Stimulated activated CD4-positive, alpha-beta T cell treated with anti-CD3 and anti-CD28 coated beads, Interleukin-4, amount 100 ng/mL, for 24 hours (primary cell): ENCODE measurements around the gene DAAM1.
A peak's percentile ranks its signal among the peaks of the same experiment; 100 is the strongest.

Experiments used
- DNase-seq: peaks from one replicate; pipeline ENCODE4 v3.0.0-alpha.2; 2020

DAAM1 gene

DNA sequence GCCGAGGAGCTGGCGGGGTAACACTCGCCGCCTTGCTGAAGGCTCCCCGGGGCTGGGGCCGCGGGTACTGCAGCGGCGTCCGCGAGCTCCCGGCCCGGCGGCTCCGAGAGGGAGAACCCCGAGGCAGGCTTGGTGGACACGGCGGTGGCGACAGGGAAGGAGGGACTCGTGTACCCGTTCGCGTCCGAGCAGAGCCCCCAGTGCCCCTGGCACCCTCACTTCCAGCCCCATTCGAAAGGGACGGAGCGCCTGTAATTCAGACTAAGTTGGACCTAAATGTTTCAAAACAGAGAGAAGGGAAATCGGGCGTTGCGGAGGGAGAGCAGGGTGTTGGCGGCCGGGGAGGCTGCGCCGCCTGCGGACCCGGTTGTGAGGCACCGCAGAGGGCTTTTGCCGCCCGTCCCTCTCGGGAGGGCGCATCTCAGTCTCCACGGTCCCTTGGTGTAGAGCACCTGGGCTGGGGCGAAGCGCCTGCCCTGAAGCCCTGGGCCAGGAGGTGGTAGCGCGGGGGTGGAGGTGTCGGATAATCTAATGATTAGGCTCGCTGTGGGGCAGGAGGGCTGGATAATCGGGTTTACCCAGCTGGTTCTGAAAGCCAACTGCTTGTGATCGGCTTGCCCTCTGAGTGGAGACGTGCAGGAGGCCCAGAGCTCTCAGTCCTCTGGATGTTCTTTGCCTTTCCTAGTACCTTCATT lies 771 bp downstream of the DAAM1 start:
- peak; percentile 22 for DNase-seq

DNA sequence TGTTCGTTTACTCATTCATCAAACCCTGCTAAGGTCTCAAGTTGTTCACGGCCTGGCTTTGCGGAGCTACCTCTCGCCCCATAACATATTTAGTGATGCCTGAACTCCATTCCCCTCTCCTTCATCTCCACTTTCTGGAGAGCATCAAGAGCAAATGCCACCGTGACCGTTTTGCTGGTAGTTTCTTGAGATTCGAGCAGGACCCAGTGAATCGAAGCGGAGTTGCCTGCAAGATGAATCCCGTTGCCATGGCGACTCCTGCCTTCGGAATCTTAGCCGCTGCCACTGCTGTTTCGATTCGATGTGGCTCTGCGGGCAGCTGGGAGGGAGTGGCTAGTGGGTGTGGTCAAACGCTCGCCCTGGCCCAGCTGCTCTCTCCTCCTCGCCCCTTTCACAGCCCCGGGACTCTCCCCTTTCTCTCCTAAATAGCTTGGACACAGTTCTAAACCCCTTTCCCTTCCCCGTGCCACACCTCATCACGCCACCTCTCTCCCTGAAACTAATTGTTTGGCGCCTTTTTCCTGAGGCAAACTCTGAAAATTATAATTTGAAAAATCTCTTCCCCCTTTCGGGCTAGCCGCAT lies 1.4 kb downstream of the DAAM1 start:
- DNase-seq: peak; percentile 73

DNA sequence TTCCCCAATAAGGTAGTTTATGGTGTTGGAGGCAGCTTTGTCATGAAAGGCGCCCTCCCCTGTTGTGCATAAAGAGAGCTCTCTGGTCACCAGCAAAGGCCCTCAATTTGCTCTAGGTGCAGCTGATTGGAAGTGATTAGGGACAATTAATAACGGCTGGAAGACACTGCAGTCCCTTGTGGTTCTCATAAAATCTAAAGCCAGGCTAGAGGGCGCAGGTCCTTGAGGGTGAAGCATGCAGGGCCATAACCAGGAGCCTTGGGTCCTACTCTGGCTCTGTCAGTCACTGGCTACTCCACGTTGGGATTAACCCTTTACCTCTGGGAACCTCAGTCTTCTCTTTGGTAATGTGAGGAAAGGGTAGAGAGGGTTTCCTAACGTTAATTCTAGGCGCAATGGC lies 1.9 kb downstream of the DAAM1 start:
- DNase-seq: no peak

DNA sequence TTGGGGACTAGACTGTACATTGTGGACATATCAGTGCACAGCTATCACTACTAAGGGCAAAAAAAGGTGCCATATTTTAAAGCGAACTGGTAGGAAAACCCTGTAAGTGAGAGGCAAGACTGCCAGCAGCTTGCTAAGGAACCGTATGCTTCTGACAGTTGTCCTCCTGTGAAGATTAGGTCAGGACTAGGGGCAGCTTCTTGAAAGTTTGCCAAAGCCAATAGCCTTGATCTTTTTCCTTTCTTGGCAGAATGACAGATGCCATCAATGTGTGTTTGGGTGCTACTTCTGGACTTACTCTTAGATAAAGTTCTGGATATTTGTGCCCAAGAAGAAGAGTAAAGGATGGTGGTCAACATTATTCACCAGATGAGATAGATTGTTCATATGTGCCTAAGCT lies 7.4 kb downstream of the DAAM1 start:
- no peak for DNase-seq

- no peak for DNase-seq
Observed at GRCh38 chr14:59197695-59198262, 9.3 kb downstream of the DAAM1 start.

DNA sequence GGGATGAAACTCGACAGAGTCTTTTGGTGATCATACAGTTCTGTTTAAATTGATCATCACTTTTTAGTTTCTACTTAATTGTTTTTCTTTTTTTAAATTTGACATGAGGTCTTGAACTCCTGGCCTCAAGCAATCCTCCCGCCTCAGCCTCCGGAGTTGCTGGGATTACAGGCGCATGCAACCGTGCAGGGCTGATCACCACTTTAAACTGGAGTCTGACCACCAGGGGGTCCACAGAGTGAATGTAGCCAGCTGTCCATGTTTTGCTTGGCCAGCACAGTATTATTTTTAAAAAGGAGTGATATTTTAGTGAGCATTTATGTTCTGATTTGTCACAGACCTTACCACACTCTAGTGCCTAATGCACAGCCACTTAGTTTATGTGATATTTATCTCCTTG lies 10.7 kb downstream of the DAAM1 start:
- no peak for DNase-seq

DNA sequence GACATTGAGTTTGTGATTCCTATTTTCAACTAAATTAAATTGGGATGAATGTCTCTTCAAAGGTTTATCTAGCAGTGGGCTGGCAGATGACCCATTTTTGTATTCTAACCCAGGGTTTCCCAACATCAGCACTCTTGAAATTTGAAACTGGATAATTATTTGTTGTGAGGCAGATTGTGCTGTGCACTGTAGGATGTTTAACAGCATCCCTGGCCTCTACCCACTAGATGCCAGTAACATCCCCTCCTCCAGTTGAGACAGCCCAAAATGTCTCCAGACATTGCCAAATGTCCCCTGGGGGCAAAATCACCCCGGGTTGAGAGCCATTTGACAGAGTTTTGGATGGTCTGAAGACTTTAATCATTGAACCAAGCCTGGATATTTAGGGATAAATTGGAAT lies 11.1 kb downstream of the DAAM1 start:
- DNase-seq: no peak

GRCh38 chr14:59200195-59200594 lies 11.7 kb downstream of the DAAM1 start:
- DNase-seq: no peak

DNA sequence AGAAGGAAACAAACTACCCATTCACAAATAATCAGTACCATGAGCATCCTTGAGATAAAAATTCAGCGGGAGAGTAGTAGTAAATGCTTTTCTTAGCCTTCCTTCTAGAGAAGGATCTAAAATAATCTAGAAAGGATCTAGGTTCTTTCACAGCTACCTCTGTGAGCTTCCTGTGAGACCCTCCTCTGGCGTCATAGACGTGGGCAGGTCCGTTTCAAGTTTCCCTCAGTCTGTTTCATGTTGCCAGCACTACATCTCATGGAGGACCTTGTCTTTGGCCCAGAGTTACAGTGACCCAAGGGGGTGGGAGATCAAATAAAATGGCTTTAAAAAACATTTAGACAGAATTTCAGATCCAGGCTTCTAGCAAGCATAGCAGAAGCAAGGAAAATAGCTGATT lies 13.6 kb downstream of the DAAM1 start:
- no peak for DNase-seq

DNA sequence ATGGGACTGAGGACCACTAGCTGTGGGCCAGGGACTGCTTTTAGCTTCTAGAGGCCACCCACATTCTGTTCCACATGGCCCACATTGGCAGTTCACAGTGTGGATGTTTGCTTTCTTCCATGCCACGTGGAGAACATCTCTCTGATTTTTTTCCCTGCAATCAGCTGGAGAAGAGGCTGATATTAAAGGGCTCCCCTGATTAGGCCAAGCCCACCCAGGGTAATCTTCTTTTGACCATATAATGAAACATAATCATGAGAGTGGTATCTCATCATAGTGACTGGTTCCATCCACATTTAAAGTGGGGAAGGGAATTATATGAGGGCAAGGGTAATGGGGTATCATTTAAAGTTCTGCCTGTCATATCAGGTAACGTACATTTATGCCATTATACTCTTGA lies 15.8 kb downstream of the DAAM1 start:
- no peak for DNase-seq

GRCh38 chr14:59206892-59207291 lies 18.4 kb downstream of the DAAM1 start:
- no peak for DNase-seq

GRCh38 chr14:59207506-59207933 lies 19.1 kb downstream of the DAAM1 start:
- DNase-seq: no peak

DNA sequence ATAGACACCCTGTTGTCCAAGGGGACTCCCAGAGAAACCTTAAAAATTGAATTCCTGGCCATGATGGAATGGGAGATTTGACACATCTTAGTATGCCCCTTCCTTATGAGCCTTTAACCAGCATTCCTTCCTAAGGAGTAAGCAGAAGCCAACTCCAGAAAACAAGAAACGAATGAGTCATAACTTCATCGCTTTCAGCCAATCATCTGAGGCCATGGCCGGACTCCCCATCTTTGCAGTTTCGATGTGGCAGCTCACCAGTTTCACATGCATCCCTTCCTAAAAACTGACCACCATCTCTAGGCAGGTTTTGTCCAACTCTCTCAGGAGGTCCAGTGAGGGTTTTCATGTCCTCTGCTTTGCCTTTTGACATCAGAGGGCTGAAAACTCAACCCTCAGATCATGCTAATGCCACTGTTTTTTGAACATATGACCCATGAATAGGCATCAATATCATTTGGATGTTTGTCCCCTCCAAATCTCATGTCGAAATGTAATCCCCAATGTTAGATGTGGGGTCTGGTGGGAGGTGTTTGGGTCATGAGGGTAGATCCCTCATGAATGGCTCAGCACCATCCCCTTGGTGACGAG lies 19.9 kb downstream of the DAAM1 start:
- DNase-seq: no peak

GRCh38 chr14:59208954-59209353 lies 20.5 kb downstream of the DAAM1 start:
- DNase-seq: no peak

- no peak for DNase-seq
Observed at GRCh38 chr14:59210621-59211020, 22.2 kb downstream of the DAAM1 start.

DNA sequence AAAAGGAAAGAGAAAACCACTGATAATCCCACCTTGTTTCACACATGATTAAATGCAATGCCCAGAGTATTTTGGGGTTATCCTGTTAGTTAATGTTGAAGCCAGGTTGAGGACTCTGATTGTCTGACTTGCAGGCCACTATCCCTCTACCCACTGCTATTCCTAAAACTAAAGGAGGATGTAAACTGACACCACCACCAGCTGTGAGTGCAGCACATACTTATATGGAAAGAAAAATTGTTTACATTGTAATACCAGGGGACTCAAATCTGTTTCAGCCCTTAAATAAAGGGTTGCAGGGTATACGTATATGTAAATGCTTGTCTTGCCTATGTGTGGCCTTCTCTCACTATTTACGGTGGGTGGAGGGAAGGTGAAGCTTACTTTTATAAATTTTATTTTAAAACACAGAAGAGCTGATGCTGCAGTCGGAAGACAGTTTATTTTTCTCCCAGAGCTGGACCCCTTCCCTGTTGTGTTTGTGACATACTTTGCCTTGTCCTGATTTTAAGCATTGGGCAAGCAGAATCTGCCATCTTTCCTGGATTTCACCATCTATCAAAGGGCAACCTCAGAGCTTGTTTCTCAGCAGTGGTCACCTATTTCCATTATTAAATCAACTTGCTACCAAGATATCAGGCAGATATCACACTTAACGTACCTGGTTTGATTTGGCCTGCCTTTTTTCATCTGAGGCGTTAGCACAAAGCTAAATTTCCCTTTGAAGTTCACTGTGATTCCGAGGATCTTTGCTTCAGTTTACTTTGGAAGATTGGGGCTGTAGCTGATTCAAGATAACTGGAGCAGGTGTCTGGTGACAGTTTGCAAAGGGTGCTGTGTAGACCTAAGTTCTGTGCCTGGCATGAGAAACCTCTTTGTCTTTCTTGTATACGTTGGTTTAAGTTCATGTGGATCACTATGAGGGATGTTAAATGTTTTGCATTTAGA lies 25.2 kb downstream of the DAAM1 start:
- no peak for DNase-seq

DNA sequence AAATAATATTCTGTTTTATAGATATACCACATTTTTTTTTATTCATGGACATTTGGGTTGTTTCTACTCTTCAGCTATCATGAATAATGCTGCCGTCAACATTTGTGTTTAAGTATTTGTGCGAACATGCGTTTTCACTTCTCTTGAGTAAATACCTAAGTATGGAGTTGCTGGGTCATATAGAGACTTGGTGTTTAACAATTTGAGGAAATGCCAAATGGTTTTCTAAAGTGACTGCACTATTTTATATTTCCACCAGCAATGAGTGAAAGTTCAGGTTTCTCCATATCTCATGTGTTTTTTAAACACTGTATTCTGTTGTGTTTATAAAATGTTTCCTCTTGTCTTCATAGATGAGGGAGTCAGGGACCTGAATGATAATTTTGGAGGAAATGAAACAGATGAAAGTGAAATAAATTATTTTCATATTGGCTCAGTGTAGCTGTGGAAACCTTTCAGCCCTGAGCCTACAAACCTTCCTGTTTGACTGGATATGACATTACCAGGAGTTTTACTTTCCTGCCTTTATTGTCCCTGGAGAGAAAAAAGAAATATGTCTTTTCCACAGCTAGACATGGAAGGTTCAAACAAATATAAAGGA lies 26.3 kb downstream of the DAAM1 start:
- DNase-seq: no peak

GRCh38 chr14:59215322-59215721 lies 26.9 kb downstream of the DAAM1 start:
- DNase-seq: no peak

DNA sequence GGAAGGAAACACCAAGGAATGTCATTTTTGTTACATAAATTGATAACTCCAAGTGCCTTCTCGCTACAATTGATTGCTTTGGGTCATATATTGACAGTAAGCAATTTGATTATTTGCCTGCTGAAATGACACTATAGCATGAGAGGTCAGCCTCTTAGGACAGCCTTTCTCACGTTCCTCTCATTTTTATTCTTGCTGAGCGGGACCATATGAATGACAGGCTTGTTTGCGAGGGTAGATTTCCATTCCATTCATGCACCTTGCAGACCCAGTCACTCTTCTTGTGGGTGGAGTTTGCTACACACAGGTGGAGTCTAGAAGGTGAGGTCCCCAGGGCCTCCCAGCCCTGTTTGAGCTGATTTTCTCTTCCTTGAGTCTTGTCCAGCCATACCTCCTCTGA lies 27.3 kb downstream of the DAAM1 start:
- no peak for DNase-seq

- DNase-seq: no peak
Observed at GRCh38 chr14:59217011-59217410, 28.5 kb downstream of the DAAM1 start.

DNA sequence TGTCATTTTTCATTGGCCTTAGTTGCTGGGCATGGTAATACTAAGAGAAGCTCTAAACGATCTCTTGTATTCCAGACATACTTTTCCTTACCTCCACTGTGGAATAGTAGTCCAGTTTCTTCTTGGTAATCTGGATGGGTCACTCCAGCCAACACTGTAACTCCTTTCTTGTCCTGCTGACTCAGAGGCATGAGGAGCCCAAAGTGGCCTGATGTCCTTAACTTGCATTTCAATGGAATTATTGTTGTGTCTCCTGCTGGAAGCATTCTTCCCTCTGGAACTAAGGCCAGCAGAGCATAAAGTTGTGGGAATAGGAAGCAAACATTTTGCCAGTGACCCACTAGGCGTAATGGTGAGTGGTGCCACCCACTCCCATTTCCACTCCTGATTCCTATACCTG lies 33.1 kb downstream of the DAAM1 start:
- no peak for DNase-seq

- no peak for DNase-seq
Observed at GRCh38 chr14:59224341-59224740, 35.9 kb downstream of the DAAM1 start.

- no peak for DNase-seq
Observed at GRCh38 chr14:59225281-59225680, 36.8 kb downstream of the DAAM1 start.
